PC-9 (cell line): ENCODE measurements around the gene EMILIN3.

ENCODE experiments used
- EZH2 ChIP-seq: fragments of 200-600 bp; sonication (generic); IDR thresholded peaks from 2 replicates; pipeline ENCODE4 v1.8.0; 2017; ENCODE audit warnings: antibody characterized with exemption, low read depth
- TF ChIP-seq, protein P1 (sequence below): fragments of 200-600 bp; sonication (generic); conservative IDR thresholded peaks from 2 replicates; pipeline ENCODE4 v1.6.1; 2017; ENCODE audit warnings: mixed run types, antibody characterized with exemption, mild to moderate bottlenecking, moderate library complexity

DNA sequence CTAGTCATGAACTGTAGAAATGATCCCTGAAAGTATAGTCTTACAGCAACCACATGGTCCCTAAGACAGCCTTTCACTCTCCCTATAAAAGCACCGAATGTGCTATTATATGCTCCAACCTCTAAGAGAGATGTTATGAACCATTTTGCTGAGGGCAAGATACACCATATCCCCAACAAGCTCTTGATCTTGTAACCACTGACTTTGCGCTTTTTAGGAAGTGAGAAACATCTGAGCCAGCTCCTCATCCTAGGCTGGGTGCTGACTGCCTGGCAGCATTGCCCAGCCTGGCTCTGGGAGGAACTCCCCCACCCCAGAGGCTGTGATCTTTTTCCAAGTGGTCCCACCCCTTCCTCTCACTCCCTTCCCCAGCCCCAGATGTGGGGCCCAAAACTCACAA is 3.1 kb upstream of the EMILIN3 start:
- TF ChIP-seq, protein P1, sequence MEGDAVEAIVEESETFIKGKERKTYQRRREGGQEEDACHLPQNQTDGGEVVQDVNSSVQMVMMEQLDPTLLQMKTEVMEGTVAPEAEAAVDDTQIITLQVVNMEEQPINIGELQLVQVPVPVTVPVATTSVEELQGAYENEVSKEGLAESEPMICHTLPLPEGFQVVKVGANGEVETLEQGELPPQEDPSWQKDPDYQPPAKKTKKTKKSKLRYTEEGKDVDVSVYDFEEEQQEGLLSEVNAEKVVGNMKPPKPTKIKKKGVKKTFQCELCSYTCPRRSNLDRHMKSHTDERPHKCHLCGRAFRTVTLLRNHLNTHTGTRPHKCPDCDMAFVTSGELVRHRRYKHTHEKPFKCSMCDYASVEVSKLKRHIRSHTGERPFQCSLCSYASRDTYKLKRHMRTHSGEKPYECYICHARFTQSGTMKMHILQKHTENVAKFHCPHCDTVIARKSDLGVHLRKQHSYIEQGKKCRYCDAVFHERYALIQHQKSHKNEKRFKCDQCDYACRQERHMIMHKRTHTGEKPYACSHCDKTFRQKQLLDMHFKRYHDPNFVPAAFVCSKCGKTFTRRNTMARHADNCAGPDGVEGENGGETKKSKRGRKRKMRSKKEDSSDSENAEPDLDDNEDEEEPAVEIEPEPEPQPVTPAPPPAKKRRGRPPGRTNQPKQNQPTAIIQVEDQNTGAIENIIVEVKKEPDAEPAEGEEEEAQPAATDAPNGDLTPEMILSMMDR = no peak
- no peak for TF ChIP-seq EZH2
